Fibroblast of pulmonary artery (primary cell): ENCODE measurements around the gene DAPK1.
A peak's percentile ranks its signal among the peaks of the same experiment; 100 is the strongest.

ENCODE experiments used
- DNase-seq: peaks from one replicate; pipeline ENCODE4 v3.0.0-alpha.2; 2010; ENCODE audit warnings: low read depth
- H3K4me3 ChIP-seq: replicated peaks from 2 replicates; pipeline ENCODE4 v1.5.1; 2011; ENCODE audit warnings: low read depth, mild to moderate bottlenecking, control low read depth, low read length, moderate library complexity
- CTCF ChIP-seq: IDR thresholded peaks from 2 replicates; pipeline ENCODE4 v1.5.1; 2011; ENCODE audit warnings: mild to moderate bottlenecking, control low read depth, low read length, inconsistent platforms; ENCODE audit errors: missing control alignments

The DAPK1 gene

GRCh38 chr9:87497604-87498045 lies at the start of gene DAPK1:
Gene DAPK1, plus strand, starts transcription at chr9:87497867. Its CDS starts 1,211 bp downstream, at chr9:87499078.
- H3K4me3 ChIP-seq, result peak within 1 kb of the TSS; percentile 71
- DNase-seq, result peak; percentile 53
- TF ChIP-seq CTCF, result no peak

GRCh38 chr9:87451149-87451548 lies 46.5 kb upstream of the DAPK1 start:
- no peak overlapping the region for H3K4me3 ChIP-seq
- no peak for DNase-seq
- TF ChIP-seq CTCF, result no peak

GRCh38 chr9:87455407-87455806 lies 42.3 kb upstream of the DAPK1 start:
- TF ChIP-seq CTCF, result no peak
- no peak overlapping the region for H3K4me3 ChIP-seq
- DNase-seq, result no peak

- DNase-seq, result no peak
- no peak overlapping the region for H3K4me3 ChIP-seq
- no peak for TF ChIP-seq CTCF
Measured at GRCh38 chr9:87461256-87461655, 36.4 kb upstream of the DAPK1 start.

- no peak overlapping the region for H3K4me3 ChIP-seq
- no peak for TF ChIP-seq CTCF
- DNase-seq, result peak; percentile 56
Measured at GRCh38 chr9:87464110-87464991, 33.3 kb upstream of the DAPK1 start.

- DNase-seq, result no peak
- no peak for TF ChIP-seq CTCF
- H3K4me3 ChIP-seq, result no peak overlapping the region
Measured at GRCh38 chr9:87464992-87465378, 32.7 kb upstream of the DAPK1 start.

- no peak for TF ChIP-seq CTCF
- DNase-seq, result no peak
- no peak overlapping the region for H3K4me3 ChIP-seq
Measured at GRCh38 chr9:87465816-87466215, 31.9 kb upstream of the DAPK1 start.
